Glomerular visceral epithelial cell (primary cell): ENCODE measurements around the gene FAM76B.

ENCODE experiments used
- DNase-seq: peaks from one replicate; pipeline ENCODE4 v3.0.0-alpha.2; 2016; ENCODE audit errors: extremely low spot score

FAM76B gene

DNA sequence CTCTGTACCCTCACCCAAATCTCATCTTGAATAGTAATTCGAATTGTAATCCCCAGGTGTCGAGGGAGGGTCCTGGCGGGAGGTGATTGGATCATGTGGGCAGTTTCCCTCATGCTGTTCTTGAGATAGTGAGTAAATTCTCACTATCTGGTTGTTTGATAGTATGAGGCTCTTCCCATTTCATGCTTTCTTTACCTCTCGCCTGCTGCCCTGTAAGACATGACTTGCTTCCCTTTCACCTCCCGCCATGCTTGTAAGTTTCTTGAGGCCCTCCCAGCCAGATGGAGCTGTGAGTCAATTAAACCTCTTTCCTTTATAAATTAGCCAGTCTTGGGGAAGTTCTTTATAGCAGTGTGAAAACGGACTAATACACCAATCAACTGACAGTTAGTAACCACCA lies 60.1 kb downstream of the FAM76B start:
- no peak for DNase-seq

DNA sequence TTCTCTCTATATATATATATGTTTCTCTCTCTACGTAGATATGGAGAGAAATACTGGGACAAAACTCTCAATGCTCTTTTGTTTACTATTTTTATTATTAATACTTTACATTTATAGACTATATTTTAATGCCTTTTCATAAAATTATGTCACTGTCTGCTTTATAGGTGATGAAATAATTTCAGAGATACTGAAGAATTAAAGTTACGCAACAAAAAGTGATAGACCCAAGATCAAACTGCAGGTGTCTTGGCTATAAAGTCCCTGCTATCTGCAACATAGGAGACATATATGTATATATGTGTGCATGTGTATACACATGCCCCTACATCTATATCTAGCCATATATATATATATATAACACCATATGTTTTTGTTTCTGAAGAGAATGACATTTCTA lies 60.8 kb downstream of the FAM76B start:
- no peak for DNase-seq

DNA sequence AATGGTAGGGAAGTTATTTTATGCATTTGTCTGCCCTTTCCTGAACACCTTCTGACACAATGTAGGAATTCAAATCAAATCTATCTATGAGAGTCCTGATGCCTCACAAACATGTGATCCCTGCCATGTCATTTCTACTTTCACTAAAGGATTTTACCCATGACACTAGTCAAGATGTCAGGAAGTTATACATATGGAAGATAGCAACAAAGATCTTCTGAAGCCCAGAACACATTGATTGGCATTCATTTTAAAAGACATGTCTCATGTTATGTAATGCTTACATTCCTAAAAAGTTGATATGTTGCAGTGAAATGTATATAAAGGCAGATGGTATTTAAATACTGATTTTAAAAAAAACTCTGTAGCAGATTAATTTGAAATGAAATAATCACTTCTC lies 61.5 kb downstream of the FAM76B start:
- DNase-seq, result no peak

DNA sequence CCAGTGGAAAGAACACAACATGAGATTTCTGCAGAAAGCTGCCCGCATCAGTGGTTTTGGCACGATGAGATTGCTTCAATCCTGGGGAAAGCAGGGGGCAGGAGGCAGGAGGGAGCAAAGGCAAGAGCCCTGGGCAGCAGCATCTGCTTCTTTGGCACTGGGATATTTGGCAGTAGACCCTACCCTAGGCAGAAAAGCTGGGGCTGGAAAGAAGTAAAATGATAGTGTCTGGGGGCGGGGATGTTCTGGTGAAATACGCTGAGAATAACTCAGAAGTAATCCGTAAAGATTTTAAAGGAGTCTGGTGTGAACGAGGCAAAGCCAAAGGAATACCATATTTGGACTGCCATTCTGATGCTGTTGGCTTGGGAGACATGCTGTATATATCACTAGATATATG lies 62.0 kb downstream of the FAM76B start:
- no peak for DNase-seq

DNA sequence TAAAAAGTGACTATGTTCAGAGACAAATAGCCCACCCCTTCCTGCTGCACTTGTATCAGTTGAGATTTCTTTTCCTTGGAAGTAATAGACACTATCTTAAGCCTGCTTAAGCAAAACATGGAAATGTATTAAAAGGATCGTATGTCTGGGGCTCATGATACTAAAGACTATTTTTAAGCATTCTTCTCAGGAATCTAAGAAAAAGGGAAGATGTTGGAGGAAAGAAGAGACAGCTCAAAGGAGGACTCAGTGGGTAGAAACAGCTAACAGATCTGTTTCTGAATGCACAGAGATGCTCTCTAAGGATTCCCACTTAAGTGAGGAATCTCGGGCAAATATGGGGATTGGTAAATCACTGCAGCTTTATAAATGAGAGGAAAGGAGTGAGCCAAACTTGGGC lies 62.5 kb downstream of the FAM76B start:
- no peak for DNase-seq

DNA sequence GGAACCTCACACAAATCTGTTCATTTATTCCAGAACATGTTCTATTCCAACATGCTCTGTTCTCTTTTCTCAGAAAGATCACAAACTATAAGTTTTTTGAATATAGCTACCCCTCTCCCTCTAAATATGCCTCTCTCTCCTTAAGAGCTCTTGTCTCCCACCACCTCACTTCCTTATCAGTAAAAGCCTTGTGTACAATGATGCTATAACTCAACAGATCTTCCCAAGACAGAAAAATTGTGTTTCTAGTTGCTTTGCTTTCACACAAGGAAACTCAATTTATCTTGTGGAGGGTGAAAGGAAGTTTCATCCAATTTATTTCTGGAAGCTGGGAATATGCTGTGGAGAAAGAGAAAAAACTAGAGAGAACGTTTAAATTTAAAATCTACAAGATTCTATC lies 64.4 kb downstream of the FAM76B start:
- DNase-seq, result no peak

DNA sequence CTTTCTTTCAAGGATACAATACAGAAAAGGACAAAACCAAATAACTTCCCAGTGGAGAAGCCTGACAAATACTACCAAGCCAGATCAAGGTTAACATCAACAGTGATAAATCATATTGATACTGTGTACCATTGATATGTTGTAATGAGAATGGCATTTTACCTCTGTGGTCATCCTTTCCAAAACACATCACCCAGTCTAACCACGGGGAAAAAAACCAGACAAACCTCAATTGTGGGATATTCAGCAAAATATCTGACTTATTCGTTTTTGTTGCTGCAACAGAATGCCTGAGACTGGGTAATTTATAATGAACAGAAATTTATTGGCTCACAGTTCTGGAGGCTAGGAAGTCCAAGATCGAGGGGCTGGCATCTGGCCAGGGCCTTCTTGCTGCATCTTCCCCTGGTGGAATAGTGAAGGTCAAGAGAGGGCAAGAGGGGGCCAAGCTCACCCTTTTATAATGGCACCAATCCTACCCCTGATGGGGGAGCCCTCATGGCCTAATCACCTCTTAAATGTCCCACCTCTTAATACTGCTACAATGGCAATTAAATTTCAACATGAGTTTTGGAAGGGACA lies 66.1 kb downstream of the FAM76B start:
- DNase-seq, result no peak

DNA sequence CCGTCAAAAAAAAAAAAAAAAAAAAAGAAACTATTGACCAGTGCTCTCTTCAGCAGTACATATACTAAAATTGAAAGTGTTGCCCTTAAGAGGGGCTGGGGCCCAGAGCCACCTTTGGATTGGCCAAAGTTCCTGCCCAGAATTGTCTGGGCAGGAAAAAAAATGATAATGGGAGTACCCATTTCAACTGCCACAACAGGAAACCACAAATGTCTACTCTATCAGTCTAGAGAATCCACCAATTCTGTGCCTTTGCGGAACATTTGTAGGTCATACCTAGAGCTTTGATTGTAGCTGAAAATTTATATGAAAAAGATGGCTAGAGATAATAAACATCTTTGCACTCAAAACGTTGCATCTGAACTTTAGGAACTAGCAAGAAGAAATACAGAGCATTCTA lies 69.4 kb downstream of the FAM76B start:
- no peak for DNase-seq
